Measurements from ENCODE around the gene C17orf100.

- TF ChIP-seq CTCF (IDR thresholded peaks at IDR 0.05; ENCODE audit: insufficient read depth, low read length, poor library complexity, severe bottlenecking) (no peak), EZH2phosphoT487 (conservative IDR thresholded peaks at IDR 0.05; ENCODE audit: low read length) (no peak)
These were observed 424 bp downstream of the C17orf100 start for GRCh38 chr17:6651919-6652452.
